Activated T-cell treated with anti-CD3 and anti-CD28 coated beads, Interleukin-2, amount 50 U/mL, for 4 hours (primary cell): ENCODE measurements around the gene HBZ. TPM values are rescaled to one million over a fixed set of nuclear protein-coding genes. Genes with fewer than 3 reads are reported as not detected.
"Not testable (repeated sequence)": the region's sequence is repeated elsewhere in the genome, so short reads cannot be mapped to it uniquely, and the experiment has no call there.

ENCODE experiments used
- ATAC-seq, 2 donors: fragments of 200-7000 bp; cut with Tn5 transposase; one replicate each; pipeline ENCODE4 v1.10.0; 2021
- DNase-seq: peaks from one replicate; pipeline ENCODE4 v3.0.0-alpha.2; 2020
- H3K27me3 Mint-ChIP-seq: one replicate; pipeline ENCODE4 v1.8.0; 2021; ENCODE audit warnings: low read depth, mixed read lengths
- H3K36me3 Mint-ChIP-seq: one replicate; pipeline ENCODE4 v1.8.0; 2022; ENCODE audit warnings: mixed read lengths; ENCODE audit not compliant: insufficient read depth
- H3K4me1 Mint-ChIP-seq: one replicate; pipeline ENCODE4 v1.8.0; 2021; ENCODE audit warnings: low read depth, mixed read lengths
- H3K4me3 Mint-ChIP-seq: one replicate; pipeline ENCODE4 v1.8.0; 2021; ENCODE audit warnings: mild to moderate bottlenecking, moderate library complexity, mixed read lengths
- H3K9me3 Mint-ChIP-seq: one replicate; pipeline ENCODE4 v1.8.0; 2021; ENCODE audit warnings: mixed read lengths
- total RNA-seq, 3 donors: library from RNA; stranded (reverse); gene quantifications; one replicate each; pipeline ENCODE4 v1.2.1, GENCODE V29; 2021

The HBZ gene
- total RNA-seq, 3 donors from 2014 or later: 0.38 to 0.45 (median 0.43) TPM

GRCh38 chr16:189604-190186 is 37.3 kb downstream of the HBZ start:
- Mint-ChIP-seq H3K27me3 (no peaks in the 10 kb centered on the region), H3K9me3 (no peaks in the 10 kb centered on the region), H3K36me3 (peaks cover 36% of the 10 kb centered on the region), H3K4me1 (no peaks in the 10 kb centered on the region), H3K4me3 (no peak overlapping the region)
- ATAC-seq: no peak
- DNase-seq: no peak

DNA sequence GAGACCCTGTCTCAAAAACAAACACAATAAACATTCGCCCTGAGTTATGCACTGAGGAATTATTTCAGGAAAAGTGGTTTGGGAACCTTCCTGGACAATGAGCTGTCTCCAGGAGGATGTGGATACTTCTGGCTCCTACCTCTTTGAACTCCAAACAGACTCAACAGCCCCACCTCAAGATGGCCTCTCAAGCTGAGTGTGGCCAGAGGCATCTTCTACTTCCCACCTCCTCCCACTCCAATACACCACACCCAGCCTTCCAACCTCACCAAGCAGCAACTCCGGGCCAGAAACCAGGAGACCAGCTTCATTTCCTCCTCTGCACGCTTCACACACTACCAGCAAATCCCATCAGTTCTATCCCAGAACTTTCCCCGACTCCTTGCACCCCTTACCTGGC is 39.4 kb downstream of the HBZ start:
- no peaks in the 10 kb centered on the region for H3K4me1 Mint-ChIP-seq
- no peak overlapping the region for H3K4me3 Mint-ChIP-seq
- no peaks in the 10 kb centered on the region for H3K27me3 Mint-ChIP-seq
- H3K9me3 Mint-ChIP-seq: no peaks in the 10 kb centered on the region
- peaks cover 39% of the 10 kb centered on the region for H3K36me3 Mint-ChIP-seq
- ATAC-seq: no peak
- DNase-seq: no peak

GRCh38 chr16:192686-193085 is 40.2 kb downstream of the HBZ start:
- H3K36me3 Mint-ChIP-seq: peaks cover 43% of the 10 kb centered on the region
- H3K9me3 Mint-ChIP-seq: no peaks in the 10 kb centered on the region
- H3K27me3 Mint-ChIP-seq: no peaks in the 10 kb centered on the region
- no peaks in the 10 kb centered on the region for H3K4me1 Mint-ChIP-seq
- ATAC-seq: no peak
- no peak overlapping the region for H3K4me3 Mint-ChIP-seq
- no peak for DNase-seq

- no peaks in the 10 kb centered on the region for H3K4me1 Mint-ChIP-seq
- no peaks in the 10 kb centered on the region for H3K9me3 Mint-ChIP-seq
- ATAC-seq (no peak), DNase-seq (no peak)
- H3K27me3 Mint-ChIP-seq: no peaks in the 10 kb centered on the region
- peaks cover 44% of the 10 kb centered on the region for H3K36me3 Mint-ChIP-seq
- H3K4me3 Mint-ChIP-seq: no peak overlapping the region
Observed at GRCh38 chr16:193441-193840, 41.0 kb downstream of the HBZ start.

DNA sequence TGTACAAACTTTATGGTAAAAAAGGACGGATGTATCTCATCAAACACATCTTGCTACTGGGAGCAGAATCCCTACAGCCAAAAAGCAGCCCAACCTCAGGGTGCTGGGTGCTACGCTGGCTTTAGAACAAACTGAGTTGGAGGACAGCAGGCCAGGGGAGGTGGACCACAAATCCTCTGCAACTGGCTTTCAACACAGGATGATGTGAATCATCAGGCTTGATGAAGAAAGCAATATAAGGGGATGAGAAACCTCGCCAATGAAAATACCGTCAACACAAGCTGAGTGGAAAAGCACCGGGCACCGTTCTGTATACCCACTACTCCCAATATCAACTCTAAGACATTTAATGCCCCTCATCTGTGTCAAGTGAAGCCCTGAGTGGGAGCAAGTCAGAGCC is 42.1 kb downstream of the HBZ start:
- H3K9me3 Mint-ChIP-seq: no peaks in the 10 kb centered on the region
- DNase-seq (no peak), ATAC-seq (no peak)
- no peaks in the 10 kb centered on the region for H3K27me3 Mint-ChIP-seq
- no peaks in the 10 kb centered on the region for H3K4me1 Mint-ChIP-seq
- no peak overlapping the region for H3K4me3 Mint-ChIP-seq
- H3K36me3 Mint-ChIP-seq: peaks cover 34% of the 10 kb centered on the region

DNA sequence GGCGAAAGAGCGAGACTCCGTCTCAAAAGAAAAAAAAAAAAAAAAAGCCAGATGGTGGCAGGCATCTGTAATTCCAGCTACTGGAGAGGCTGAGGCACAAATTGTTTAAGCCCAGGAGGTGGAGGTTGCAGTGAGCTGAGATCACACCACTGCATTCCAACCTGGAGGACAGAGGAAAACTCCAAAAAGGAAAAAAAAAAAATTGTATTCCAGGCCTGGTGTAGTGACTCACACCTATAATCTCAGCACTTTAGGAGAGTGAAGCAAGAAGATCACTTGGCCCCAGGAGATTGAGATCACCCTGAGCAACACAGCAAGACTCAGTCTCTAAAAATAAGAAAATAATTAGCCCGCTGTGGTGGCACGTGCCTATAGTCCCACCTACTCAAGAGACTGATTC is 47.9 kb downstream of the HBZ start:
- peaks cover 15% of the 10 kb centered on the region for H3K36me3 Mint-ChIP-seq
- H3K4me1 Mint-ChIP-seq: no peaks in the 10 kb centered on the region
- no peak for ATAC-seq
- H3K27me3 Mint-ChIP-seq: no peaks in the 10 kb centered on the region
- H3K9me3 Mint-ChIP-seq: no peaks in the 10 kb centered on the region
- no peak for DNase-seq
- no peak overlapping the region for H3K4me3 Mint-ChIP-seq

DNA sequence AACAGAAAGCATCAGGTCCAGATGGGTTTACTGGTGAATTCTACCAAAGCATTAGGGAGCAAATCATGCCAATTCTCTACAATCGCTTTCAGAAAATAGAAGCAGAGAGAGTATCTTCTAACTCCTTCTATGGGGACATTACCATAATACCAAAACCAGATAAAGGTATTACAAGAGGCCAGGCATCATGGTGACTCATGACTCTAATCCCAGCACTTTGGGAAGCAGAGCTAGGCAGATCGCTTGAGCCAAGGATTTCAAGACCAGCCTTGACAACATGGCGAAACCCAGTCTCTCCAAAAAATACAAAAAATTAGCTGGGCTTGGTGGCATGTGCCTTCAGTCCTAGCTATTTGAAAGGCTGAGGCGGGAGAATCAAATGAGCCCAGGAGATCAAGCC is 50.8 kb downstream of the HBZ start:
- Mint-ChIP-seq H3K27me3 (no peaks in the 10 kb centered on the region), H3K36me3 (peaks cover 23% of the 10 kb centered on the region), H3K4me3 (no peak overlapping the region), H3K9me3 (no peaks in the 10 kb centered on the region), H3K4me1 (no peaks in the 10 kb centered on the region)
- no peak for DNase-seq
- ATAC-seq: no peak

GRCh38 chr16:204046-204445 is 51.6 kb downstream of the HBZ start:
- not testable (repeated sequence) for ATAC-seq, H3K27me3 Mint-ChIP-seq, H3K4me1 Mint-ChIP-seq, DNase-seq, H3K4me3 Mint-ChIP-seq, H3K9me3 Mint-ChIP-seq
- peaks cover 28% of the 10 kb centered on the region for H3K36me3 Mint-ChIP-seq

Other genes with a start within 250 kb of the HBZ start
- 10 to 100 TPM; 80.8 to 89.5 (median 87.9) TPM for gene POLR3K, start 99.0 kb upstream of the HBZ start, total RNA-seq
- 10 to 100 TPM; 49.5 to 69.4 (median 66.1) TPM for gene SNRNP25, start 98.8 kb upstream of the HBZ start, total RNA-seq
- under 1 TPM; 0.46 to 0.73 (median 0.63) TPM for gene RHBDF1, start 80.0 kb upstream of the HBZ start, total RNA-seq
- gene MPG, start 74.4 kb upstream of the HBZ start, total RNA-seq: 10 to 100 TPM; 32.7 to 39.8 (median 37.3) TPM
- 10 to 100 TPM; 48.1 to 60.0 (median 55.9) TPM for gene NPRL3, start 14.0 kb upstream of the HBZ start, total RNA-seq
- not detected for gene HBM, start 13.3 kb downstream of the HBZ start, total RNA-seq
- gene HBA2, start 20.2 kb downstream of the HBZ start, total RNA-seq: not detected
- 1 to 10 TPM; 1.8 to 2.3 (median 2.3) TPM for gene HBA1, start 24.0 kb downstream of the HBZ start, total RNA-seq
- gene HBQ1, start 27.8 kb downstream of the HBZ start, total RNA-seq: 1 to 10 TPM in 1 of 3 donors, under 1 TPM in 2; 0.43 to 1.6 (median 0.48) TPM
- 10 to 100 TPM; 76.0 to 82.0 (median 76.2) TPM for gene LUC7L, start 76.8 kb downstream of the HBZ start, total RNA-seq
- gene FAM234A, start 82.2 kb downstream of the HBZ start, total RNA-seq: 10 to 100 TPM; 14.5 to 19.3 (median 17.3) TPM
- gene RGS11, start 123.3 kb downstream of the HBZ start, total RNA-seq: under 1 TPM in 1 of 3 donors, not detected in 2; 0.18 TPM
- not detected for gene ARHGDIG, start 127.9 kb downstream of the HBZ start, total RNA-seq
- not detected for gene PDIA2, start 130.5 kb downstream of the HBZ start, total RNA-seq
- gene AXIN1, start 200.1 kb downstream of the HBZ start, total RNA-seq: 10 to 100 TPM; 34.1 to 40.4 (median 35.4) TPM
- 100 to 1,000 TPM; 124 to 136 (median 128) TPM for gene MRPL28, start 217.9 kb downstream of the HBZ start, total RNA-seq
- 10 to 100 TPM; 33.4 to 39.1 (median 34.0) TPM for gene PGAP6, start 229.3 kb downstream of the HBZ start, total RNA-seq
- gene NME4, start 244.6 kb downstream of the HBZ start, total RNA-seq: 10 to 100 TPM; 46.1 to 78.9 (median 52.7) TPM
- 10 to 100 TPM; 16.9 to 19.1 (median 17.8) TPM for gene DECR2, start 249.2 kb downstream of the HBZ start, total RNA-seq